ENCODE results near the gene DAZ1. TPM values are rescaled to one million over a fixed set of nuclear protein-coding genes. Genes with fewer than 3 reads are reported as not detected.

The DAZ1 gene
- not detected for total RNA-seq

GRCh38 chrY:23198908-23199307 is at the start of gene DAZ1:
DAZ1 (minus strand) TSS chrY:23199008; CDS start chrY:23198800, 208 bp downstream.

GRCh38 chrY:23219233-23219632 is 20.4 kb upstream of the DAZ1 start, which contains the start of gene DAZ2:
DAZ2 (plus strand) TSS chrY:23219533; CDS start chrY:23219741, 208 bp downstream.

Other genes with a start within 250 kb of the DAZ1 start
- not detected for gene BPY2, start 214.7 kb downstream of the DAZ1 start, total RNA-seq
- not detected for gene DAZ2, start 20.5 kb upstream of the DAZ1 start, total RNA-seq

All from activated naive CD4-positive, alpha-beta T cell treated with anti-CD3 and anti-CD28 coated beads, Interleukin-2, amount 10 ng/mL, durations not matched to agents 5 hours and 36 hours (primary cell).